ENCODE measurements around the gene CBX7. TPM values are rescaled to one million over a fixed set of nuclear protein-coding genes. Genes with fewer than 3 reads are reported as not detected.
A peak's percentile ranks its signal among the peaks of the same experiment; 100 is the strongest.
"Not testable (repeated sequence)": the region's sequence is repeated elsewhere in the genome, so short reads cannot be mapped to it uniquely, and the experiment has no call there.

CBX7 gene
- polyA plus RNA-seq, 3 donors: 7.5 to 8.2 (median 7.7) TPM

DNA sequence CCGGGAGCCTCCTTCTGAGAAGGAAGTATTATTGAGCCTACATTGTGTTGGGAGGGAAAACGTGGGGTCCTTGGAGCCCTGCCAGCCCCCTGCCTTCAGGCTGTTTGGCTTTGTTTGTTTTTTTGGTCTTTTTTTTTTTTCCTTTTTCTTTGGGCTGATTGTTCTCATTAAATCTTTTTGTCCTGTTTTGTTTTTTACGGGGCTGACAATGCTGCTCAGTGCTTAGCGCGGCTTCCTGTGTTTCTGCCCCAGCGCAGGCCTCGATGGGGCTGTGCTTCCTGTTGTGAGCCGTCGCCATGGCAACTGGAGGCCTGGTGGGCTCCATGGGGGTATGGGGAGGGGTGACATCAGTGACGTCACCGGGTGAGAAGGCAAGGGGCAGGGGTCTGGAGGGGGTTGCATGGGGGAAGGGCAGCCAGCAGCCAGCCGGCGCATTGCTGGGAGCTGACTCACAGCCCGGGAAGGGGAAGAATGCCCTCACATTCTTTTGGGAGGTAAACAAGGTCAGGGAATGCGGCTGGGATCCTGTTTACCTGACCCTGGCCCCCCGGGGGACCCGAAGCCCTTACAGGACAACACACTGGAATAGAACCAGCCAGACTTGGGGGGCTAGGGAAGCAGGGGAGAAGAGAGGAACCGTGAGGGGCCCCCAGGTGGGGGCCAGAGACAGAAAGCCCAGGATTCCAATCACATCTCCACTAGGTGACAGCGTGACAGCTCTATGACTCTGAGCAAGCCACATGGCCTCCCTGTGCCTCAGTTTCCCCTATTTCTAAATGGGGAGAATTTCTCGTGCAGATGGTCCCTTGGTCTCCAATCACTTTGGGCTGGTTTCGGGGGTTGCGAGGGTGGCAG, 22.2 kb upstream of the CBX7 start:
- peak in 2 of 3 donors; percentile 83 to 90 for DNase-seq (ENCODE audit: low read depth in 3 of 3, low spot score in 2 of 3)

DNA sequence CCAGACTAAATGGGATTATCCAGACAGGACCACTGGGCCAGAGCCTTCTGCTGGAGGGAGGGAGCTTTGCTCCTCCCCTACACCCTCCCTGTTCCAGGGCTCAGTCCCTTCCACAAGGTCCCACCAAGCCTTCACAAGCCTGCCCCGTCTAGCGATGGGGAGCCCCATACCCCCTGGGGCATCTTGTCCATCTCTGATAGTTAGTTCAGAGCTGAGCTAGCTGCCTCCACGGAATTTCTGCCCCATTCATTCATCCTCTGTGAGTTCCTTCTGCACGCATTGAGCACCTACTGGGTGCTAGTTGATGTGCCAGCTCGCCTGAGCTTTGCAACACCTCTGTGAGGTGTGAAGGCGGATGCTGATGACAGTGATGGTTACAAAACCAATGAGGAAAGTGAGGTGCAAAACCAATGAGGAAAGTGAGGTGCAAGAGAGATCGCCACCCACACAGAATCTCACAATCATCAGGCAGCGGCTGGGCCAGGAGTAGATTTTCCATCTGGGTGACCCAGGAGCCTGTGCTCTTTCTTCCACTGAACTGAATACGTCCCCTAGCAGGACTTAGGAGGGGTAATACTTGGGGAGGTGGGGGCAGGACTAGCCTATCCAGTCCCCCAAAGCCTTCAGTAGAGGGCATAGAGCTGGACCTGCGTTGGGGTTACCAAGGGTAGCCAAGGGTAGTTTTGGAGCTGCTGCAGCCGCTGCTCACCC, 21.5 kb upstream of the CBX7 start:
- no peak for DNase-seq (ENCODE audit: low read depth in 3 of 3, low spot score in 2 of 3)

- no peak for DNase-seq (ENCODE audit: low read depth in 3 of 3, low spot score in 2 of 3)
Observed at GRCh38 chr22:39173050-39173706, 20.7 kb upstream of the CBX7 start.

DNA sequence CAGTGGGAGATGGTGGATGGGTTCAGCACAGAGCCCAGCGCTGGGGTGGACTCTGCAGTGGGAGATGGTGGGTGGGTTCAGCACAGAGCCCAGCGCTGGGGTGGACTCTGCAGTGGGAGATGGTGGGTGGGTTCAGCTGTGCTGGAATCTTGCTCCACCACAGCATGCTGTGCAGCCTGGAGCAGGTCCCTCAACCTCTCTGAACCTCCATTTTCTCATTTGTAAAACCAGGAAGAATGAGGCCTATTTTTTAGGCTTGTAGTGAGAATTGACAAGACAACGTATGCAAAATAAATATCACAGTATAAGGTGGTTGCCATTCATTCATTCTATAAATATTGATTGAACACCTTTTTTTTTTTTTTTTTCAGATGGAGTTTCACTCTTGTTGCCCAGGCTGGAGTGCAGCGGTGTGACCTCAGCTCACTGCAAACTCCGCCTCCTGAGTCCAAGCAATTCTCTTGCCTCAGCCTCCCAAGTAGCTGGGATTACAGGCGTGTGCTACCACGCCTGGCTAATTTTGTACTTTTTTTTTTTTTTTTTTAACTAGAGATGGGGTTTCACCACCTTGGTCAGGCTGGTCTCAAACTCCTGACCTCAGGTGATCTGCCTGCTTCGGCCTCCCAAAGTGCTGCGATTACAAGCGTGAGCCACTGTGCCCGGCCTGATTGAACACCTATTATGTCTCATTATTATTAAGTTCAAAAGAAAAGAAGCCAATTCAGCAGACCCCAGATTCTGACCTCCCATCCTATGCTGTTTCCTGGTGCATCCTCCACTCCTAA, 20.0 kb upstream of the CBX7 start:
- DNase-seq (ENCODE audit: low read depth in 3 of 3, low spot score in 2 of 3): not testable (repeated sequence)

DNA sequence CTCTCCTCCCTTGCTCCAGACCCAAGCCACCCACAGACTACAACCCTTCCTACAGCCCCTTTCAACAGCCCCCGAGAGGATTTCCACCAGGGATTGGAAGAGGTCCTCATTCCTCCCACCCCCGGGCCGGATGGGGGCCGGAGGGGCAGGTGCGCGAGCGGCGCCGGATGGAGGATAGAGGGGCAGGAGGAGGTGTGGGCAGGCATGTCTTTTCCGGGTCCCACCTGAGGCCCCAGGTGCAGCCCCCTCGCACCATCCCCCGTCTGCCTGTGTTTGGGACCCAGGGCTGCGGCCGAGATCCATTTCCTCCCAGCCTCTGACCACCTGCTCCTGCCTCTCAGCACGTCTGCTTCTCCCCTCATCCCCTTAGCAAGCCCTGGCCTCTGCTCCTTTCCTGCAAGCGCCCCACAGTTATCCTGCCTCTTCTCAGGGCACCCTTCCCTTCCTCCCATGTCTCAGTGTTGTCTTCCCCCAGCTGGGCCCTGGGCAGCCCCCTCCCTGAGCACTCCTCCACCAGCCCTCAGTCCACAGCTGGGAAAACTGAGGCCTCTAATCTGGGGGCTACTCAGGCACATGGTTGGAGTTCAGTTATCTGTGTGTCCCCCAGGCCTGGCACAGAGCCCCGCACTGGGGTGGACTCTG, 19.3 kb upstream of the CBX7 start:
- no peak for DNase-seq (ENCODE audit: low read depth in 3 of 3, low spot score in 2 of 3)

DNA sequence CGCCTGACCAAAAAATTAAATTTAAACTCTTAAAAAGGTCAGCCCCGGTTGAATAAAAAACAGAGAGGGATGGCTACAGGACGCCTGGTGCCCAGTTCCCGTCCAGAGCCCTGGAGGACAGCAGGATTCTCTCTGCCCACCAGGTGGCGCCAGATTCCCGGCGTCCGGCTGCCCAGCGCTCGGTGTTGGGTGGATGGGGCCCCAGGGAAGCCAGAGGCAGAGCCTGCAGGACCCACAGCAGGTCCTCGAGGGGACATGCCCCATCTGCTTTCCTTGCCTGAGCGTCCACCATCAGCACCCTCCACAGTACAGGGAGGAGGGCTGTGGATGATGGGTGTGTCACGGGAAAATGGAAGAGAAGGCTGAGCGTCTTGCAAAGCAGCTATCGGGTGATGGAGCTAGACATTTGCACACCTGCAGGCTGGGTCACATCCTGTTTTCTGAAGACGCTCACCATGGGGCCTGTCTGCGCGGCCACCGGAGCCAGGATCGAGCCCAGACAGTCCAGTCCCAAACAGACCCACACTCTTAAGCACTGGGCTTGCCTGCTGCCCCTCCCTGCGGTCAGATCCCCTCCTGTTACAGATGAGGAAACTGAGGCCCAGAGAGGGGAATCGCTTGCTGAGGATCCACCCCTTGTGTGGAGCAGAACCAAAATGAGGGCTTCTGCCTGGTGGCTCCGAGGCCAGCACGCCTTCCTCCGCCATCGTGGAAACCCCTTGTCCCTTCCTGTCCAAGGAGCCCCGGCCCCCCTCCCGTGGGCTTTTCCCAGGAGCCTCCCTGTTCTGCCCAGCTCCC, 18.5 kb upstream of the CBX7 start:
- DNase-seq (ENCODE audit: low read depth in 3 of 3, low spot score in 2 of 3): peak in 1 of 3 donors; percentile 69

- DNase-seq (ENCODE audit: low read depth in 3 of 3, low spot score in 2 of 3): no peak
Observed at GRCh38 chr22:39169797-39170466, 17.5 kb upstream of the CBX7 start.

GRCh38 chr22:39166547-39166946, 14.1 kb upstream of the CBX7 start:
- DNase-seq (ENCODE audit: low read depth in 3 of 3, low spot score in 2 of 3): no peak

DNA sequence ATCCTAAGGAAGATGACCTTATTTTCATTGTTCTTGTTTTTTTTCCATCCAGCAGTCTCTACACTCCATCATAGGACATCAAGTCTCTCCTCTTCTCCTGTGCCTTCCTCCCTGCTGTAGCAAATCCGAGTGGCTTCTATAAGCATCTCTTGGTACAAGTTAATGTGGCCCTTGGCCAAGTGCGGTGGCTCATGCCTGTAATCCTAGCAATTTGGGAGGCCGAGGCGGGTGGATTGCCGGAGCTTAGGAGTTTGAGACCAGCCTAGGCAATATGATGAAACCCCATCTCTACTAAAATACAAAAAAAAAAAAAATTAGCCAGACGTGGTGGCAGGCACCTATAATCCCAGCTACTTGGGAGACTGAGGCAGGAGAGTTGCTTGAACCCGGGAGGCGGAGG, 3.6 kb upstream of the CBX7 start:
- DNase-seq (ENCODE audit: low read depth in 3 of 3, low spot score in 2 of 3): not testable (repeated sequence)

- DNase-seq (ENCODE audit: low read depth in 3 of 3, low spot score in 2 of 3): no peak
Observed at GRCh38 chr22:39155421-39155820, 2.9 kb upstream of the CBX7 start.

- no peak for DNase-seq (ENCODE audit: low read depth in 3 of 3, low spot score in 2 of 3)
Observed at GRCh38 chr22:39153220-39153717, 789 bp upstream of the CBX7 start.

DNA sequence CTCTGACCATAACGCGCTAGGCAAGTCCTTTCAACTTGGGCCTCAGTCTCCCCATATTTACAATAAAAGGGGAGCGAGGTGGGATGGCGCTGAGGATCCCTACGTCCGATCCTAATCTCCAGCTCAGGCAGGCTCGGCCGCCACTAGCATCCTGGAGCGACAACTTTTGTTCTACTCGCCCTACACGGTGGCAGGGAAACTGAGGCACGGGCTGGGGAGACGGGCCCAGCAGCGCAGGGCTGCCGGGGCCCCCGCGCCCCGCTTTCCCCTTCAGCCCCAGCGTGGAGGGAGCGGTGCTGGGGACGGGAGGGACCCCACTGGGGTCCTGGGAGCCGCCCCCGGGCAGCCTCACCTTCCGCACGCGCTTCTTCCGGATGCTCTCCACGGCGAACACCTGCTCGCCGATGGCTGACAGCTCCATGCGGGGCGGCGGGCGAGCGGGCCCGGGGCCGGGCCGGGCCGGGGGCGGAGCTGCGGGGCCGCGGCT, 413 bp downstream of the CBX7 start:
- no peak for DNase-seq (ENCODE audit: low read depth in 3 of 3, low spot score in 2 of 3)

DNA sequence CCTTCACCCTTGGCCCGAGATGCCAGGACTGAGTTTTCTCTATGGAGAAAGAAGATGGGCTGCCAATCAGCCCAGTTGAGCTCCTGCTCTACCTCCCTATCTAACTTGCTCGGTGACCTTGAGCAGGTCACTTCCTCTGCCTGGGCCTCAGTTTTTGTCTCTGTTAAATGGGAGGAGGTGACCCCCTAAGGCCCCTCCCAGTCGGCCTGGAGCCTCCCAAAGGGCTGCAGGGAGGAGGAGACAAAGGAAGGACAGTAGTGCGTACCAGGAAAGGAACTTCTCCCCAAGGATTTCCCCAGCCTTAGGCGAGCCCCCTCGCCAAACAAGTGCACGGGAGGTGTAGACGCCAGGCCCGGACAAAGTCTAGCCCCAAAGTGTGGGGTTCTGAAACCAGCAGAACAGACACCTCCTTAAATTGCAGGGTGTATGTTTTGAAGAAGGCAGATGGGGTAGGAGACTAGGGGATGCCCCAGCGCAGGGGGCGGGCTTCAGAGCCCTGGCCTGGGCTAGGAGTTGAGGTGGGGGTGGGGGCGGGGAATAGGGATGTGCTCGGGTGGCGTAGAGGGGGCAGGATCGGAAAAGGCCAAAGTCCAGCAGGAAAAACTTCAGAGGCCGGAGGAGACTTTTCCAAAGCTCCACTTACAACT, 1.0 kb downstream of the CBX7 start:
- no peak for DNase-seq (ENCODE audit: low read depth in 3 of 3, low spot score in 2 of 3)

DNA sequence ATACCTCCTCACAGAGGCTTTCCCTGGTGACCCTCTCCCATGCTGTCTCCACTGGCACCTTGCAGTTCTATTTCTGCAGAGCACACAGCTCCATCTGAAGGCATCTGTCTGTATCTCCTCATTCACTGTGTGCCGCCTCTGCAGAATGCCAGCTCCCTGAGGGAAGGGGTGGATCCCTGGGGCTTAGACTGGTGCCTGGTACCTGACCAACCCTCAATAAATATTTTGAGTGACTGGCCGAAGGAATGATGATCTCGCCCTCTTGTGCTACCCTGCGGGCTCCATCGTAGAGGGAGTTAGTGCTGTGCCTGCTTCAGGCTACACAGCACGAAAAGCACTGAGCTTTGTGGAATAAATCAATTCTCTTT, 1.6 kb downstream of the CBX7 start:
- DNase-seq (ENCODE audit: low read depth in 3 of 3, low spot score in 2 of 3): no peak

DNA sequence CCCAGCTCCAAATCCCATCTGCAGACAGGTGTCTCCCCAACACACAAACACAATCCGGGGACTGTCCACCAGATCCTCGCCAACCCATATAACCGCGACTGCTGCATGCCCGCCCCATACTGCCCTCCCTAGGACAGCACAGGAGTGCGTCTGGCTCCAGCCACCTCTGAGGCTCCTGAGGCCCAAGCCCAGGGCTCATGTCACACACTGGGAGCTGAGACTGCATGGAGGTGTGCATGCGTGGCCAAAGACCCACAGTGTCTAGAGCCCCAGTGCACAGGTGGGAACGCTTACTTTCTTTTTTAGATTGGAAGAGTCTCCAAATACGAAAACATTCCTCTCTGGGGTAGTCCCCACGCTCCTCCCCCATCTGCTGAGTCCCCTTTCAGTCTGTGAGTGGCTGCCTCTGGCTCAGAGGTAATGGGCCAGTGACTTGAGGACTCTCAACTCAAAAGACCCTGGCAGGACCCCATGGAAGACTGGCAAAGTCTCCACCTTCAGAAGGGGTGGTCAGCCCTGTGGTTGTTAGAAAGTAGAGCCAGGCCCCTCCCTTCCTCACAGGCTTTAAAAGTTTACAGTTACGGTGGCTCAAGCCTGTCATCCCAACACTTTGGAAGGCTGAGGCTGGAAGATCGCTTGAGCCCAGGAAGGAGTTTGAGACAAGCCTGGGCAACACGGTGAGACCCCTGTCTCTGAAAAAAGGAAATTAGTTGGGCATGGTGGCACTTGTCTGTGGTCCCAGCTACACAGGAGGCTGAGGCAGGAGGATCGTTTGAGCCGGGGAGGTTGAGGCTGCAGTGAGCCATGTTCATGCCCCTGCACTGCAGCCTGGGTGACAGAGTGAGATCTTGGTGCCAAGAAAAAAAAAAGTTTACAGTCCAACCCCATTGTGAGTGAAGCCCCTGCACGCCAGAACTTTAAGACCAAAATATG, 2.3 kb downstream of the CBX7 start:
- no peak for DNase-seq (ENCODE audit: low read depth in 3 of 3, low spot score in 2 of 3)

DNA sequence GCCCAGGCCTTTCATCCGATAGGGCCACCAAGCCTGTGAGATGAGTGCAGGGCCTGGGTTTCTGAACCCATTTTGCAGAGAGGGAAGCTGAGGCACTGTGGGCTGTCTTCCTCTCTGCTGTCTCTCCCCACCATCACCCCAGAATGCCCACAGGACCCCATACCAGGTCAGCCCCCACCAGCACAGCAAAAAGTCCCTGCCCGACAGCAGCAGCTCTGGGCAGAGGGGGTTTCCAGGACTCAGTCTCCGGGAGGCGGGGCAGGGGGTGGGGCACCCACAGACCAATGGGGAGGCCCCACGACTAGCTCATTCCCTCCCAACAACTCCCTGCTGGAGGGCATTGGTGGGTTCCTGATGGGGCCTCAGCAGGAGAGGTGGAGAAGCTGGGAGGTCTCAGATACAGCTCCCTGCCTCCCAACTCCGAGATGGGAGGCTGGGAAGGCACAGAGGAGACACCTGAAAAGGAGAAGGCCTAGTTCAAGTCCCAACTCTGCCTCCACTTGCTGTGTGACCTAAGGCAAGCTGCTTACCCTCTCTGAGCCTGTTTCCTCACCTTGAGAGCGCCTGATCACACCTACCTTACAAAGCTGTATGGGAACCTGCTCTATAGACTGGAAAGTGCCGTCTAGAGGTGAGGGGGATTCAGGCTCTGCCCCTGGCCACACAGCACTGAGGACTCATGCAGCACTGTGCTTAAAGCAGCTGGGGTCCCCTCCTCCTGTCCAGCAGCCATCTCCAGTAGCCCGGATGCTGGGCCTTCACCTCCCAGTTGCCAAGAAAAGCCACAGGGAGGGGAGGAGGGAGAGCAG, 3.5 kb downstream of the CBX7 start:
- DNase-seq (ENCODE audit: low read depth in 3 of 3, low spot score in 2 of 3): no peak

Measured in right renal cortex interstitium (tissue), 3 donors.